ENCODE measurements around the gene ITGB4.

- no peak for TF ChIP-seq TAF1 (IDR thresholded peaks at IDR 0.05; ENCODE audit: borderline replicate concordance, insufficient read depth, low read length)
- TF ChIP-seq SIN3A (IDR thresholded peaks at IDR 0.05; ENCODE audit: borderline replicate concordance, insufficient read depth, low read length), result no peak
- TF ChIP-seq REST (IDR thresholded peaks at IDR 0.05; ENCODE audit: insufficient read depth in 1 of 2, low read depth in 2 of 2, low read length in 2 of 2), result no peak
- TF ChIP-seq POLR2AphosphoS5 (IDR thresholded peaks at IDR 0.05; ENCODE audit: low read depth, low read length), result no peak
- TF ChIP-seq FOXP2 (optimal IDR thresholded peaks at IDR 0.05; ENCODE audit: borderline replicate concordance, extremely low read depth, extremely low read length, insufficient read depth), result no peak
Measured at GRCh38 chr17:75754378-75755204, 33.3 kb downstream of the ITGB4 start.
